Fibroblast of skin of scalp (primary cell): ENCODE measurements around the gene OGFOD2.

Experiments
- DNase-seq: peaks from one replicate; pipeline ENCODE4 v3.0.0-alpha.2; 2013

Gene OGFOD2

DNA sequence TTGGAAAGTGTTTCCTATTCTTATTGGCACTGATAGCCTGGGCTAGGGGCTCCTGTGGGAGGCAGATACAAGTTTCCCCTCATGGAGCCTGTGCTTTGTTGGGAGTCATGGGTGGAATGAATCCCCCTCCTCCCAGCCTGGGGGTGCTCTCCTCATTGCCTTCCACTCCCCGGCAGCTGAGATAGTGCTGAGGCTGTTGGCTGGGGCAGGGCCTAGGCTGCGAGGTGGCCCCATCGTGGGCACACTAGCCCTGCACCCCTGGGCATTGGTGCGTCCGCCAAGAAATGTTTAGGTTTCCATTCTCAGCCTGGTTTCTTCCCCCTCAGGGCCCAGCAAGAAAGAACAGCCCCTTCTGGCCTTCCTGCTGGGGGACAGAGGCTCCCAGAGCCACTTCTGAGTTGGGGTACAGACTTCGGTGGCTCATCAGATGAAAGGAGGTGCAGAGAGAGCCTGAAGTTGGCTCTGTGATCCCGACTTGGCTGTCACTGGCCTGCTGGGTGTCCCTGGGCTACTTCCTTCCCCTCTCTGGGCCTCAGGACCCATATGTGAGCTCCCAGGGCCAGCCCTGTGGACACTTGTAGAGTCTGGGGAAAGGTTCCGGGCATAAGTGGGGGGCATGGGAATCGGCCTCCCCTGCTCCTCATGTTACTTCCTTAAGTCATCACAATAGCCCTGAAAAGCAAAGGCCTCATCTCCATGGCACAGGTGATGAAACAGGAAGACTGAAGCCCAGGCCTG is 2.8 kb downstream of the OGFOD2 start:
- DNase-seq, result no peak

DNA sequence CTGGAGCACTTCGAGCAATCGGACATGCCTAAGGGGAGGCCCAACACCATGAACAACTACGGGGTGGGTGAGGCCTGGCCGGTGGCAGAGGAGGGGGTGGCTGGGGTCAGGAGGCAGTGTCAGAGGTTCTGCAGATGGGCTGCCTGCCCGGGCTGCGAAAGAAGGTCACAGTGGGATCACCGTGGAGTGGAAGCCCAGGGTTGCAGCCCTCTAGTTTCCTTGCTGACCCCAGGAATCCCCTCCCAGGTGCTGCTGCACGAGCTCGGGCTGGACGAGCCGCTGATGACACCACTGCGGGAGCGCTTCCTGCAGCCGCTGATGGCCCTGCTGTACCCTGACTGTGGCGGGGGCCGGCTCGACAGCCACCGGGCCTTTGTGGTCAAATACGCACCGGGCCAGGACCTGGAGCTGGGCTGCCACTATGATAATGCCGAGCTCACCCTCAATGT is 3.5 kb downstream of the OGFOD2 start:
- DNase-seq, result no peak

DNA sequence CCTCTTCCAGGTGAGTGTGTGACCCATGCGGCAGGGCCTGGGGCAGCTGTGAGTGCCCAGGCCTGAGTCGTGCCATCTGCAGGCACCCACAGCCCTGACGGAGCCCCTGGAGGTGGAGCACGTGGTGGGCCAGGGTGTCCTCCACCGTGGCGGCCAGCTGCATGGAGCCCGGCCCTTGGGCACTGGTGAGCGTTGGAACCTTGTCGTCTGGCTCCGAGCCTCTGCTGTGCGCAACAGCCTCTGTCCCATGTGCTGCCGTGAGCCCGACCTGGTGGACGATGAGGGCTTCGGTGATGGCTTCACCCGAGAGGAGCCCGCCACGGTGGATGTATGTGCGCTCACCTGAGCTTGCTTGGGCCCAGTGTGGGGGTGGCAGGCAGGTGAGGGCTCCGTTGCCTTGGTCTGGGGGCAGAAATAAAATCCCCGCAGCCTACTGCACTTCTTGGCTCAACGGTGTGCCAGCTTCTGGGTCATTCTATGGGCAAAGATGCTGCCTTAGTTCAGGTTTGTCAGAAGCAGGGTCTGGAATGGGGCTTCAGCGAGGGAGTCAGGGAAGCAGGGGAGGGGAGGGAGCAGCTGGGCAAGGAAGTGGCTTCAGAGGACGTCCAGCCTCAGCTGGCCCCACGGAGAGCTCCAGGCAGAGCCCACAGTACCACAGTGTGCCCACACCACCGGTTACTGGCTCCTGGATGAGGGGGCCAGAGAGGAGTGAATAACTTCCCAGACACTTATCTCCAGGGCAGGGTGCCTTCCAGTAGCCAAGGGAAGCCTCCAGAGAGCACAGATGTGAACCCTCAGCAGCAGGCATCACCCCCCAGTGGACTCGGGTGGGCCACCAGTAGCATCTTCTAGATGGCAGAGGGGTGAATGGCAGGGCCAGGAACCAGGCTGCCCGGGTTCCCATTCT is 4.2 kb downstream of the OGFOD2 start:
- no peak for DNase-seq

DNA sequence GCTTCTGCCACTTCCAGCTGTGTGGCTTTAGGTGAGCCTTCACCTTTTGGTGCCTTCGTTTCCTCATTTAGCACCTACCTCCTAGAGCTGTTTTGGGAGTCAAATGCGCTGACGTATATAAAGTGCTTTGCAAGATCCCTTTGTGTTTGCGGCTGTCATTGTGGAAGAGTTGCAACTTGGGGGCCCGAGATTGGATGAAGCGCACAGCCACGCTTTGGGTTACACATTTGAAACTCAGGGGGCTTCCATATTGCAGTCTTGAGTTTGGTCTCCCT is 4.8 kb downstream of the OGFOD2 start:
- no peak for DNase-seq

DNA sequence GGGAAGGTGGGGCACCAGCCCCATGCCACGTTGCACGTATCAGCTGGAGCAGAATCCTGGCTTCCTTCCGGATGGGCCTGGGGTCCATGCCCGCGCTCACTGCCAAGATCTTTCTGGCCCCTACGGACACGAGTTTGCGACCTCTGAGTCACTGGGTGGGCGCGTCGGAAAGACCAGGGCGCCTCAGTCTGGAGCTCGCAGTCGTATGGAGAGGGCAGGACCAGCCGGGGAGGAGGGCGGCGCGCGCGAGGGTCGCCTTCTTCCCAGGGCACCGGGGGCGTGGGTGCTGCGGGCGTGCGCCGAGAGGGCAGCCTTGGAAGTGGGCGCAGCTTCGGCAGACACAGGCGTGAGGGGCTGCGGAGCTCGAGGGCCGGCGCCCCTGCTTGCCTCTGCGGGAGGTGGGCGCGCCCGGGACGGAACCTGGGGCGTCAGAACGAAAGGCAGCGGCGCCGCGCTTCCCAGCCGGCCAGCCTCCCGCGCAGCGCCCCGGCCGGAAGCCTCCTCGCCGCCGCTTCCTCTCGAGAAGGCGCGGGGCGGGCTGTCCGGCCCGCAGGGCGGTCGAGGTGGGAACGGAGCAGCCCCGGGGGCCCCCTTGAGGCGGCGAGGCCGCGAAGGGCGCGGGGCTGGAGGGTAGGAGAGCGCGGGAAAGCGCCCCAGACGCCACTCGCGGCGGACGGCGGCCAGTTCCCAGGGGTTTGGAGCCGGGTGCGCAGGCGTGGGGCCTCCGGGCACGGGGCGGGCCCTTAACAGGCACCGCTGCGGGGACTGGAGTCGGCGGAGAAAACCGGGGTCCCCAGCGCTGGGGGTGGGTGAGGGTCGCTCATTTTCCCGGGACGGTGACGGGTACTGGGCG is 5.4 kb downstream of the OGFOD2 start, which contains the start of gene ARL6IP4:
Gene ARL6IP4, plus strand, starts transcription at position 499 of the 853 bp plus-strand sequence. CDS start 459 bp downstream, outside the sequence.
- peak; percentile 68 for DNase-seq

GRCh38 chr12:122981036-122981471 is 6.0 kb downstream of the OGFOD2 start:
- no peak for DNase-seq

- DNase-seq, result no peak
Measured at GRCh38 chr12:122981587-122982476, 6.8 kb downstream of the OGFOD2 start.

- no peak for DNase-seq
Measured at GRCh38 chr12:122982477-122982815, 7.4 kb downstream of the OGFOD2 start.

DNA sequence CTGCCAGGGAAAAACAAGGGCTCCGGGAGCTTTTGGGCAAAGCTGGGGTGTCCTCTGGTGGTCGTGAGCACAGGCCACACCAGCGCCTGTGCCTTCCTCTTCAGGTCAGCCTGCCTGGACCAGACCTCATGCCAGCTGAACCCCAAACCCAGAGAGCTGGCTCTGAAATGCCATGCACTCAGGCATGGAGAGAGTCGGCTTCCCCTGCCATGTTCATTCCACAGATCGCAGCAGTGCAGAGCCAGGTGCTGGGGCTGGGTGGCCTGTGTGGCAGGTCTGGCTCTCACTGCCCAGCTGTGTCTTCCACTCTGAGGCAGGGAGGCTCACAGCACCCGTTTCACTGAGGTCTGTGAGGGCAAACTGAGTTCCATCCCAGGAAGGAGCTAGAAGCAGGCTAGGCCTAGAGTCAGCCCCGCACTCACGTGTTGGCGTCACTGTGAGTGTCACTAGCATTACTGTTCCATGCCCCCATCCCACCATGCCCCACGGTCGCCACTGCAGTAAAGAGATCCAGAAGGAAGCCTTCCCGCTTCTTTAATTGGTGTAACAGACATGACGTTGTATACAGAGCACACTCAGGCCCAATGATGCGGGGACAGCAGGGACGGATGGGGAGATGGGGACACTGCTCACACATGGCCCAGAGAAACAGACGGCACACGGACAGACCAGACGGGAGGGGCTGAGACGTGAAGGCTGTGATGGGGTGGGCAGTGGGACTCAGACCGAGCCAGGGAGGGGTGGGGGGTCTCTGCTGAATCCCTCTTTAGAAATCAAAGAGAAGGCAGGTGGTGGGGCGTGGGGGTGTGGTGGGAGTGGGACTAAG is 8.1 kb downstream of the OGFOD2 start:
- no peak for DNase-seq

- DNase-seq, result no peak
Measured at GRCh38 chr12:122983789-122984515, 8.9 kb downstream of the OGFOD2 start.

DNA sequence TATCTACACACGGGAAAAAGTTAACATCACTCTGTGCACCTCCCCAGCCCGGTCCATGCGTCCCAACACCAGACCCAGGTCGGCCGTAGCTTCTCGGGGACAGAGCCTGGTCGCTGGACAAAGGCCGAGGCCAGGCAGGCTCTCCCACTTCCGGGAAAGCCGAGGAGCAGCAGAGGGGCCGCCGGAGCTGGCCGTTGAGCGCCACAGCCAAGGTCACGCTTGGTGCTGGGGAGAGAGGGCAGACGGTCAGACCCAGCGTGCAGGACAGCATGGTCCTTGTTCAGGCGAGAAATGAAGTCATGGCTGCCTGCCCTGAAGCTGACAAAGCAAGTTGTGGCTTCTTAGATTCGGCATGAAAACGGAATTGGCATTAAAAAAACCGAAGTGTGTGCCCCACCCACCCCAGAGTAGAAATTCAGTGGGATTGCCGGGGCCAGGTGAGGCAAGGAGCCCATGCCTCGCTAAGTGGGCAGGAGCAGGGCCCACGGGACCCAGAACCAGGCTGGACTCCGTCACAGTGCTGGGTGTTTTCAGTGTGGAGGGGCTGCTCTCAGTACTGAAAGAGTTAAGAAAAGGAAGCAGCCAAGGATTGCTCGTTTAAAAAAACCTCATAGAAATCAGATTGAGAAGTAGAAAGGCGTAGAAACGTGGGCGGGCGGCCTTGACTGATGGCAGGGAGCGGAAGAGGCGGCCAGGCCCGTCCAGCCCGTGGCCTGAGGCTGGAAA is 9.7 kb downstream of the OGFOD2 start:
- DNase-seq, result no peak

DNA sequence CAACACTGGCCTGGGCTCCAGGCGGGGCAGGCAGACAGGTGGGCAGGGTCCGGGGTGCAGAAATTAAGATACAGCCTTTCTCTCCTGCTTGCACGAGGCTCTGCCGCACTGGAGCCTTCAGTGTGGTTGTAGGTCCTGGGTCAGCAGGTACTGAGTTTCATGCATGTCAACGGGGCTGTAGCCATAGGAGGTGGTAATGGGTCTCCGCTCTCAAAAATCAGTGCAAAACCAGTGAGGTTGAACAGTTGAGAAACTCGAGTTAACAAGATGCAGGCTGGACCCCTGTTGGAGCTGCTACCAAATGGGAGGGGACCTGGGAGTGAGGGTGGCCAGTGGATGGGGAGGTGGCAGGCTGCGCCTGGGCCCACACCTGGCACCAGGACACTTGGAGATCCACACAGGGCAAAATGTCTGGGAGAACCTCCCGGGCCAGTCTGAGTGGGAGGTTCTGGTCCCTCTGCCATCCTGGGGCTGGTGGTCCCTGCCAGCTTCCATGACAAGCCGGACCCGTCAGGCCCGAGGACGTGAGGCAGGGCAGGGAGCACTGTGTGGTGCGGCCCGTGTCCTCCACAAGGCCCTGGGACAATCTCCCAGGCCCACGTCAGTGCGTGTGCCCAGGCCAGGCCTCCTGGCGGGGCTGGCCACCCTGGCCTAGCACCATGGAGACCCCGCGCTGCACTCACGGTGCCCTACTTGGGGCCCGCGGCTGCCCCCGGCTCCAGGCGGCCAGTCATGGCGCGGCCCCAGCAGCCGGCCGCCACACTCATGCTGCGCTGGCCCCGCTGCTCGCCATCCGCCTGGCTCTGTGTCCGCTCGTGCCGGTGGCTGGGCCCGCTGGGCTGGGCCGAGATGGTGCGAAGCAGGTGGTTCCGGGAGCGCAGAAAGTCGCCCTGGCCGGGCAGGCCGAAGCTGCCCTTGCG is 10.6 kb downstream of the OGFOD2 start:
- DNase-seq, result no peak

- no peak for DNase-seq
Measured at GRCh38 chr12:122986258-122986871, 11.3 kb downstream of the OGFOD2 start.

DNA sequence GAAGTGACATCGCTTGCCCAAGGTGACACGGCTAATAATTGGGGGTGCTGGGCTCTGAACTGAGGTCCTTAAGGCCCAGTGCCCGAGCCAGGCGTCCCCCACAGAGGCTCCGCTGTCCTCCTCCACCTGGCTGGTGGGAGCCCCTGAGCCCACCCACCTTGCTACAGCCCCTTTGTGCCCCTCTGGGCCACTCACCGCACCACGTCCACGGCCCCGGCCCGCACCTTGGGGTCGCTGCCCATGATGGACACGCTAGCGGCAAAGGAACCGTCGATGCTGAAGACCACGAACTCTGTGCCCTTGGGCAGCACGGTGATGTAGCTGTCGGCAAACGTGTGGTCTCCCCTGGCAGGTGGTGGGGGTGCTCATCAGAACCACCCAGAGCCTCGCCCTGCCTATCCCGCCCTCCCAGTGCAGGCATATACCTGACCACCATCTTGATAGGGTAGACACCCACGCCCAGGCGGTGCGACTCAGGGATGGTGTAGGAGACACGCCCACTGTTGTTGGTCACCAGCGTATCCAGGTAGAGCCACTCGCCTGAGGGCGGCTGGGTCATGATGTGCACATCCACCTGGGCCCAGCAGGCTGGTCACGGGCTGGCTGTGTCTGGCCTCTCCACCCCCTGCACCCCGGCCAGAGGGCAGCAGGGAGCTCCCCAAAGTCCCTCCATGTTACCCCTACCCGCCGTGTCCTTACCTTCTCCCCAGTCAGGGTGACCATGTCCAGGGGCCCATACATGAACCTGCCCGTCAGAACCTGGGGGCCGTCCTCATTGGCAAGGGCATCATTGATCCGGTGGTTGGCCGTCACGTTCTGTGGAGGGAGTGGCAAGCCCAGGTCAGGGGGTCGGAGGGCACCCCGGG is 12.3 kb downstream of the OGFOD2 start:
- DNase-seq, result no peak

DNA sequence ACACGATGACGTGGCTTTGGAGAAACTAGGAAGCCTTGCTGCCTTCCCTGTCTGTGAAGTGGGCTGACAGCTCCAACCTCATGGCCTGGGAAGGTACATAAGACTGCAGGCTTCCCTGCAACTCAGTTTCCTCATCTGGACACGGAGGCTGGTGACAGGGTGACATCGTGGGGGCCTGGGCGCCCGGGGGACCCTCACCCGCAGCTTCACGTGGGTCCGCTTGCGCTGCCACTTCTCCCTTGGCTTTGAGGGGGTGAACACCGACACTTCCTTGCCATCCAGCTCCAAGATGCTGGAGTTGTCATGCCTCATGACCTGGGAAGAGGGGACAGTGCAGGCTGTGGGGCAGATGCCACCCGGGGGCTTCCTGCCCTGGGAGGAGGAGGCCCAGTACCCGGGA is 13.0 kb downstream of the OGFOD2 start:
- no peak for DNase-seq

DNA sequence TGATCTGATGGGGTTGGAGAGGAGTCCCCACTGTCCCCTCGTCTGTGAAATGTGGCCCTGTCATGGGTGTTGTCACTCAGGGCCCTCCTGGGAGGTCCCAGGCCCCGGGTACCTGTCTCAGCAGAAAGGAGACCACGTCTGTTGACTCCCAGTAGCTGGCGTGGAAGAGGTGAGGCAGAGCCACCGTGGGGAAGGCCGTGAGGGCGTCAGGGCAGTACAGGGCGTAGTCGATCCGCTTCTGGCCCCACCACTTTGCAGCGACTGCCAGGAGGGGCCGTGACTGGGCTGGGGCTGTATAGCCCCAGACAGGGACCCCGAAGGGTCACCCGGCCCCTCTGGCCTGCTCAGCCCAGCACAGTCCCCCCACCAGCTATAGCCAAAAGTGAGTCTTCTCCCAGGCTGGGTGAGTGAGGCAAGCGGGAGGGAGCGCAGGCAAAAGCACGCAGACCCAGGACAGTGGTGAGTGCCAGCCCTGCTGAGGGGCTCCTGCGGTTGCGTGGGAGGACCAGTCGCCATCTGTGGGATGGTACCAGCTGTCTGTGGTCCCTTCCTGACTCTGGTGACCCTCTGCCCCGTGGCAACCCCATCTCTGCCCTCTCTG is 13.7 kb downstream of the OGFOD2 start:
- no peak for DNase-seq
